IMR-90 (cell line): ENCODE results near the gene SPCS3. TPM values are rescaled to one million over a fixed set of nuclear protein-coding genes. Genes with fewer than 3 reads are reported as not detected.

Source experiments
- ATAC-seq: fragments of 200-7000 bp; cut with Tn5 transposase; 2 replicates; pipeline ENCODE4 v1.9.1; 2020; ENCODE audit warnings: low read depth, mild to moderate bottlenecking, moderate library complexity
- BruUV-seq: library from RNA; stranded (reverse); fragments of 400-500 nt; replicated peaks from 2 replicates; lab custom pipeline; 2021; lab: Mats Ljungman, UMichigan
- CTCF ChIA-PET: fragments of 300-600 bp; formaldehyde crosslinking; extraction: SDS; loops from one replicate; lab custom pipeline; 2021; ENCODE audit warnings: antibody characterized with exemption; lab: Yijun Ruan, JAX
- POLR2A ChIA-PET: fragments of 300-600 bp; sonication (Branson Sonifier 250); formaldehyde crosslinking; loops from one replicate; lab custom pipeline; 2022; ENCODE audit warnings: antibody characterized with exemption; ENCODE audit not compliant: unreplicated experiment; lab: Charles Lee
- DNase-seq: peaks from one replicate; pipeline ENCODE4 v3.0.0; 2013
- H2AFZ ChIP-seq: replicated peaks from 2 replicates; pipeline ENCODE3; 2013; ENCODE audit warnings: low read length, mild to moderate bottlenecking; ENCODE audit not compliant: poor library complexity
- H2AK5ac ChIP-seq: 2 replicates; pipeline ENCODE4 v1.6.1; 2013; ENCODE audit warnings: low read depth, low read length, inconsistent platforms
- H2AK9ac ChIP-seq: replicated peaks from 2 replicates; pipeline ENCODE3; 2013; ENCODE audit warnings: mild to moderate bottlenecking, low read depth, low read length, moderate library complexity; ENCODE audit not compliant: poor library complexity
- H2BK120ac ChIP-seq: 2 replicates; pipeline ENCODE4 v1.6.1; 2013; ENCODE audit warnings: low read depth, low read length, inconsistent platforms
- H2BK15ac ChIP-seq: 3 replicates; pipeline ENCODE4 v1.6.1; 2013; ENCODE audit warnings: low read depth, low read length, inconsistent platforms
- H2BK20ac ChIP-seq: 2 replicates; pipeline ENCODE4 v1.6.1; 2013; ENCODE audit warnings: low read depth, mild to moderate bottlenecking, inconsistent platforms, low read length, moderate library complexity
- H2BK5ac ChIP-seq: 2 replicates; pipeline ENCODE4 v1.6.1; 2013; ENCODE audit warnings: mild to moderate bottlenecking, low read depth, low read length, inconsistent platforms; ENCODE audit not compliant: poor library complexity, severe bottlenecking
- H3K14ac ChIP-seq: replicated peaks from 2 replicates; pipeline ENCODE4 v1.6.1; 2013; ENCODE audit warnings: low read depth, low read length, inconsistent platforms
- H3K18ac ChIP-seq: 2 replicates; pipeline ENCODE4 v1.6.1; 2013; ENCODE audit warnings: low read depth, low read length, control low read depth
- H3K23ac ChIP-seq: 2 replicates; pipeline ENCODE4 v1.6.1; 2013; ENCODE audit warnings: low read depth, low read length, inconsistent platforms
- H3K27ac ChIP-seq: 2 replicates; pipeline ENCODE4 v1.5.1; 2013; ENCODE audit warnings: mild to moderate bottlenecking, control low read depth, low read length; ENCODE audit not compliant: insufficient read depth
- H3K27me3 ChIP-seq: 2 replicates; pipeline ENCODE4 v1.6.1; 2013; ENCODE audit warnings: low read length; ENCODE audit not compliant: control insufficient read depth, insufficient read depth
- H3K36me3 ChIP-seq: 2 replicates; pipeline ENCODE4 v1.6.1; 2013; ENCODE audit warnings: low read length, mixed read lengths; ENCODE audit not compliant: control insufficient read depth, insufficient read depth
- H3K4ac ChIP-seq: 2 replicates; pipeline ENCODE4 v1.6.1; 2013; ENCODE audit warnings: low read depth, low read length, inconsistent platforms
- H3K4me1 ChIP-seq: 2 replicates; pipeline ENCODE4 v1.6.1; 2013; ENCODE audit warnings: low read length, mixed read lengths; ENCODE audit not compliant: control insufficient read depth, insufficient read depth
- H3K4me2 ChIP-seq: 2 replicates; pipeline ENCODE4 v1.6.1; 2013; ENCODE audit warnings: low read depth, mild to moderate bottlenecking, control low read depth, low read length, moderate library complexity
- H3K4me3 ChIP-seq: 2 replicates; pipeline ENCODE4 v1.5.1; 2013; ENCODE audit warnings: low read depth, mild to moderate bottlenecking, control low read depth, low read length, moderate library complexity; ENCODE audit not compliant: insufficient read depth
- H3K56ac ChIP-seq: 2 replicates; pipeline ENCODE4 v1.6.1; 2013; ENCODE audit warnings: low read length, inconsistent platforms; ENCODE audit not compliant: insufficient read depth; ENCODE audit errors: extremely low read depth
- H3K79me1 ChIP-seq, 2 experiments: 2 replicates each; pipeline ENCODE4 v1.6.1; 2013; ENCODE audit warnings: low read length in 2 of 2, inconsistent platforms in 1 of 2, low read depth in 1 of 2
- H3K9ac ChIP-seq: 2 replicates; pipeline ENCODE4 v1.6.1; 2013; ENCODE audit warnings: low read depth, low read length, control low read depth
- H3K9me1 ChIP-seq: 2 replicates; pipeline ENCODE4 v1.6.1; 2013; ENCODE audit warnings: low read length, inconsistent platforms; ENCODE audit not compliant: insufficient read depth
- H3K9me3 ChIP-seq: 2 replicates; pipeline ENCODE4 v1.6.1; 2013; ENCODE audit warnings: low read length; ENCODE audit not compliant: control insufficient read depth, insufficient read depth
- H4K20me1 ChIP-seq: 2 replicates; pipeline ENCODE4 v1.6.1; 2013; ENCODE audit warnings: low read length, inconsistent platforms; ENCODE audit not compliant: insufficient read depth
- H4K5ac ChIP-seq: 2 replicates; pipeline ENCODE4 v1.6.1; 2013; ENCODE audit warnings: mild to moderate bottlenecking, low read depth, low read length, control low read depth
- H4K8ac ChIP-seq, 2 experiments: 2 replicates each; pipeline ENCODE4 v1.6.1; 2013; ENCODE audit warnings: low read depth in 2 of 2, low read length in 2 of 2, control low read depth in 1 of 2, inconsistent platforms in 1 of 2
- H4K91ac ChIP-seq: 2 replicates; pipeline ENCODE4 v1.6.1; 2013; ENCODE audit warnings: low read depth, low read length, inconsistent platforms; ENCODE audit not compliant: insufficient read depth
- BHLHE40 ChIP-seq: fragments of 150-350 bp; IDR thresholded peaks from 2 replicates; pipeline ENCODE4 v1.6.1; 2016; ENCODE audit warnings: mild to moderate bottlenecking, low read depth, low read length
- MXI1 ChIP-seq: IDR thresholded peaks from 2 replicates; pipeline ENCODE4 v1.6.1; 2012; ENCODE audit warnings: low read depth, mild to moderate bottlenecking, low read length, moderate library complexity, borderline replicate concordance
- POLR2A ChIP-seq: IDR thresholded peaks from 2 replicates; pipeline ENCODE4 v1.6.1; 2012; ENCODE audit warnings: mild to moderate bottlenecking, low read depth, low read length
- WGBS, 2 experiments: methylation state at CpG; one replicate each; pipeline versions ENCODE4 v1.1.5 to v1.1.7; 2013; ENCODE audit warnings: missing lambda C conversion rate in 2 of 2; ENCODE audit not compliant: insufficient read length in 1 of 2; ENCODE audit errors: extremely low coverage in 2 of 2; 5-methylcytosine and 5-hydroxymethylcytosine counted together
- dilution Hi-C: fragments of 300-500 bp; cut with HindIII; formaldehyde crosslinking; loops from one replicate; pipeline ENCODE4 v1.14.3; 2018; ENCODE audit warnings: low sequenced_read_pairs; ENCODE audit not compliant: unreplicated experiment
- in situ Hi-C: fragments of 300-500 bp; cut with MboI; formaldehyde crosslinking; loops from 3 replicates; pipeline ENCODE4 v1.14.3; 2019; ENCODE audit warnings: low sequenced_read_pairs, inconsistent platforms, mixed read lengths
- intact Hi-C: fragments of 100-400 bp; cut with micrococcal nuclease; formaldehyde crosslinking; loops from 2 replicates; pipeline ENCODE4 v1.10.0; 2022
- polyA plus RNA-seq, 3 experiments: library from polyadenylated mRNA; depleted of rRNA; stranded (reverse); fragments of >200 nt; gene quantifications; 2 replicates each; pipeline ENCODE4 v1.2.3, GENCODE V29; 2012; ENCODE audit warnings: low replicate concordance in 1 of 3
- total RNA-seq: library from RNA; depleted of rRNA; stranded (reverse); fragments of >200 nt; gene quantifications from 2 replicates; pipeline ENCODE4 v1.2.3, GENCODE V29; 2012
- TF ChIP-seq, protein P1 (sequence below): fragments of 150-350 bp; IDR thresholded peaks from 2 replicates; pipeline ENCODE4 v1.6.1; 2017; ENCODE audit warnings: mild to moderate bottlenecking, antibody characterized with exemption, low read length, low read depth

Gene SPCS3
- total and polyA plus RNA-seq, 2 of the 4 experiments (the other 2 are of a cell fraction), result 41.6 to 77.4 TPM

- peak overlapping the region; percentile 68 for H3K4me2 ChIP-seq
- H3K27me3 ChIP-seq, result no peaks in the 10 kb centered on the region
- TF ChIP-seq POLR2A, result peak; percentile 41
- TF ChIP-seq BHLHE40, result no peak; the same call in 1 of the 2 replicates
- TF ChIP-seq, protein P1, sequence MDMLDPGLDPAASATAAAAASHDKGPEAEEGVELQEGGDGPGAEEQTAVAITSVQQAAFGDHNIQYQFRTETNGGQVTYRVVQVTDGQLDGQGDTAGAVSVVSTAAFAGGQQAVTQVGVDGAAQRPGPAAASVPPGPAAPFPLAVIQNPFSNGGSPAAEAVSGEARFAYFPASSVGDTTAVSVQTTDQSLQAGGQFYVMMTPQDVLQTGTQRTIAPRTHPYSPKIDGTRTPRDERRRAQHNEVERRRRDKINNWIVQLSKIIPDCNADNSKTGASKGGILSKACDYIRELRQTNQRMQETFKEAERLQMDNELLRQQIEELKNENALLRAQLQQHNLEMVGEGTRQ, result peak; percentile 31; the same call in 1 of the 2 replicates
- TF ChIP-seq MXI1, result peak; percentile 94; the same call in 1 of the 2 replicates
- peak overlapping the region; percentile 91 for H2BK5ac ChIP-seq
- no peaks in the 10 kb centered on the region for H3K4me1 ChIP-seq
- peak overlapping the region; percentile 9; the same call in 1 of the 2 replicates for H2AK5ac ChIP-seq
- peak overlapping the region; percentile 94 for H3K14ac ChIP-seq
- CTCF ChIA-PET, result no interaction called here
- H4K5ac ChIP-seq, result peak overlapping the region; percentile 51
- H2BK20ac ChIP-seq, result peak overlapping the region; percentile 32; the same call in 1 of the 2 replicates
- H2AFZ ChIP-seq, result peak overlapping the region; percentile 97
- H4K20me1 ChIP-seq, result peaks cover 6% of the 10 kb centered on the region; the same call in 1 of the 2 replicates
- peak overlapping the region; percentile 98 for H3K27ac ChIP-seq
- DNase-seq, result peak; percentile 84
- H3K9me3 ChIP-seq, result no peaks in the 10 kb centered on the region
- peak overlapping the region; percentile 94 for H2AK9ac ChIP-seq
- peak overlapping the region; percentile 55 for H3K18ac ChIP-seq
- dilution Hi-C loops, result no loop called here
- H4K91ac ChIP-seq, result peak overlapping the region; percentile 89
- WGBS, 2 experiments, result 1% methylated on average over 21 of the region's 44 CpGs; no CpG with 5 or more reads in 1 of the 2 experiments
- peak overlapping the region; percentile 48 for H2BK120ac ChIP-seq
- in situ Hi-C loops, result no loop called here
- peak overlapping the region; percentile 96 for H3K56ac ChIP-seq
- peak overlapping the region; percentile 97 for H3K4ac ChIP-seq
- H3K23ac ChIP-seq, result peak overlapping the region; percentile 97
- H3K36me3 ChIP-seq, result peaks cover 2% of the 10 kb centered on the region; the same call in 1 of the 2 replicates
- intact Hi-C loops, result loop anchor here (2.0 kb wide), 2 partner anchors 50 to 136 kb away; no protein-coding TSS in a partner anchor
- POLR2A ChIA-PET, result no interaction called here
- BruUV-seq, result no TSS peak
- H3K9me1 ChIP-seq, result no peaks in the 10 kb centered on the region
- H3K79me1 ChIP-seq, result peaks cover 0 to 12% of the 10 kb centered on the region in 2 experiments; a peak in 1 of 4 replicates
- peak overlapping the region; percentile 61 to 69; a peak in 3 of 4 replicates for H4K8ac ChIP-seq
- peak; percentile 75 for ATAC-seq
- peak overlapping the region; percentile 12; the same call in 1 of the 3 replicates for H2BK15ac ChIP-seq
- H3K9ac ChIP-seq, result peak overlapping the region; percentile 98
- peak overlapping the region; percentile 96 for H3K4me3 ChIP-seq
Measured at GRCh38 chr4:176320340-176320975, 692 bp downstream of the SPCS3 start.
